Non-pigmented ciliary epithelial cell (primary cell): Measurements from ENCODE around the gene PCDHGA11.
"Not testable (repeated sequence)": the region's sequence is repeated elsewhere in the genome, so short reads cannot be mapped to it uniquely, and the experiment has no call there.

ENCODE experiments used
- DNase-seq: peaks from one replicate; pipeline ENCODE4 v3.0.0-alpha.2; 2010; ENCODE audit warnings: low read depth

PCDHGA11 gene

GRCh38 chr5:141431286-141431685 is 10.4 kb downstream of the PCDHGA11 start:
- no peak for DNase-seq

- not testable (repeated sequence) for DNase-seq
These were observed 11.5 kb downstream of the PCDHGA11 start for GRCh38 chr5:141432308-141432707.

- DNase-seq: not testable (repeated sequence)
These were observed 11.9 kb downstream of the PCDHGA11 start for GRCh38 chr5:141432726-141433125.

- DNase-seq: no peak
These were observed 13.2 kb downstream of the PCDHGA11 start for GRCh38 chr5:141434006-141434405.

- DNase-seq: no peak
These were observed 16.4 kb downstream of the PCDHGA11 start for GRCh38 chr5:141437221-141437620.

- DNase-seq: no peak
These were observed 18.7 kb downstream of the PCDHGA11 start for GRCh38 chr5:141439411-141440141.

GRCh38 chr5:141440341-141440740 is 19.5 kb downstream of the PCDHGA11 start:
- no peak for DNase-seq

GRCh38 chr5:141441571-141442170 is 20.8 kb downstream of the PCDHGA11 start:
- no peak for DNase-seq

- no peak for DNase-seq
These were observed 44.5 kb downstream of the PCDHGA11 start for GRCh38 chr5:141465351-141465750.
